Ascending aorta (tissue), 2 donors: ENCODE measurements around the gene TRIM34. TPM values are rescaled to one million over a fixed set of nuclear protein-coding genes. Genes with fewer than 3 reads are reported as not detected.
A peak's percentile ranks its signal among the peaks of the same experiment; 100 is the strongest.
"Not testable (repeated sequence)": the region's sequence is repeated elsewhere in the genome, so short reads cannot be mapped to it uniquely, and the experiment has no call there.

Source experiments
- DNase-seq, 2 donors: peaks; one replicate each; pipeline ENCODE4 v3.0.0-alpha.2; 2019; ENCODE audit warnings: low spot score in 2 of 2
- H3K27ac ChIP-seq, 2 donors: fragments of 200-600 bp; sonication (generic); one replicate each; pipeline ENCODE4 v1.5.1; 2016 to 2017; ENCODE audit warnings: mild to moderate bottlenecking in 1 of 2
- H3K27me3 ChIP-seq: fragments of 200-600 bp; sonication (generic); one replicate; pipeline ENCODE4 v1.5.1; 2017
- H3K36me3 ChIP-seq, 2 donors: fragments of 200-600 bp; sonication (generic); one replicate each; pipeline ENCODE4 v1.5.1; 2016
- H3K4me1 ChIP-seq, 2 donors: fragments of 200-600 bp; sonication (generic); one replicate each; pipeline ENCODE4 v1.5.1; 2016 to 2017; ENCODE audit warnings: mild to moderate bottlenecking in 1 of 2
- H3K4me3 ChIP-seq, 2 donors: fragments of 200-600 bp; sonication (generic); one replicate each; pipeline ENCODE4 v1.5.1; 2016 to 2017; ENCODE audit warnings: mild to moderate bottlenecking in 1 of 2
- H3K9me3 ChIP-seq, 2 donors: fragments of 200-600 bp; sonication (generic); one replicate each; pipeline ENCODE4 v1.5.1; 2016
- CTCF ChIP-seq, 3 experiments: fragments of 200-600 bp in 2 of 3; fragments of 450-650 bp in 1 of 3; sonication (generic) in 2 of 3; IDR thresholded peaks; one replicate each; pipeline ENCODE4 v1.5.1; 2016 to 2019; ENCODE audit warnings: antibody characterized with exemption in 3 of 3, mild to moderate bottlenecking in 1 of 3, moderate library complexity in 1 of 3
- intact Hi-C: fragments of 100-400 bp; cut with DNase I; formaldehyde crosslinking; loops from one replicate; pipeline ENCODE4 v1.15.1; 2023
- total RNA-seq: library from RNA; depleted of rRNA; stranded (reverse); fragments of >200 nt; gene quantifications from one replicate; pipeline ENCODE4 v1.1.0, GENCODE V29; 2016

Gene TRIM34
- total RNA-seq, 1 donor from 2014 or later: not detected

GRCh38 chr11:5686426-5686825 is 61.6 kb downstream of the TRIM34 start:
- DNase-seq: no peak
- intact Hi-C loops: loop anchor here (5.0 to 10.0 kb wide), 4 partner anchors 121 to 1079 kb away; partner anchors contain the start of genes CAVIN3, CNGA4, OR52N2 and TRIM68
- Histone ChIP-seq H3K27ac (no peak overlapping the region), H3K4me1 (peaks cover 3 to 12% of the 10 kb centered on the region in 2 donors), H3K9me3 (no peaks in the 10 kb centered on the region), H3K36me3 (no peaks in the 10 kb centered on the region), H3K27me3 (no peaks in the 10 kb centered on the region), H3K4me3 (no peak overlapping the region)
- TF ChIP-seq CTCF (IDR thresholded peaks at IDR 0.05): no peak

GRCh38 chr11:5688482-5688881 is 63.7 kb downstream of the TRIM34 start:
- Histone ChIP-seq H3K4me3 (no peak overlapping the region), H3K4me1 (peaks cover 3 to 17% of the 10 kb centered on the region in 2 donors), H3K27me3 (no peaks in the 10 kb centered on the region), H3K27ac (peak overlapping the region; percentile 82 to 87), H3K9me3 (no peaks in the 10 kb centered on the region), H3K36me3 (no peaks in the 10 kb centered on the region)
- intact Hi-C loops: loop anchor here (5.0 to 10.0 kb wide), 4 partner anchors 119 to 1081 kb away; partner anchors contain the start of genes CAVIN3, CNGA4, OR52N2 and TRIM68
- no peak for DNase-seq
- TF ChIP-seq CTCF (IDR thresholded peaks at IDR 0.05): no peak

- peak; percentile 16 to 69 for DNase-seq
- TF ChIP-seq CTCF (IDR thresholded peaks at IDR 0.05): no peak
- Histone ChIP-seq H3K27ac (peak within 1 kb of the TSS; percentile 82 to 87), H3K4me1 (peaks cover 3 to 20% of the 10 kb centered on the region in 2 donors), H3K9me3 (no peaks in the 10 kb centered on the region), H3K27me3 (no peaks in the 10 kb centered on the region), H3K36me3 (no peaks in the 10 kb centered on the region), H3K4me3 (peak within 1 kb of the TSS; percentile 48 to 63)
- intact Hi-C loops: loop anchor here (5.0 to 10.0 kb wide), 4 partner anchors 118 to 1082 kb away; partner anchors contain the start of genes CAVIN3, CNGA4, OR52N2 and TRIM68
These were observed 64.8 kb downstream of the TRIM34 start, which contains the start of gene TRIM22 for GRCh38 chr11:5689551-5689983. TRIM22 (plus strand) TSS chr11:5689790; CDS start chr11:5696233, 6,443 bp downstream.

- Histone ChIP-seq H3K27me3 (no peaks in the 10 kb centered on the region), H3K4me1 (peaks cover 3 to 20% of the 10 kb centered on the region in 2 donors), H3K9me3 (no peaks in the 10 kb centered on the region), H3K27ac (peak overlapping the region; percentile 82 to 87), H3K36me3 (no peaks in the 10 kb centered on the region), H3K4me3 (peak overlapping the region; percentile 48 to 63)
- no peak for DNase-seq
- TF ChIP-seq CTCF (IDR thresholded peaks at IDR 0.05): no peak
- intact Hi-C loops: loop anchor here (10.0 kb wide), 2 partner anchors 995 to 1825 kb away; partner anchors contain the start of genes MRPL17 and PPFIBP2
These were observed 65.4 kb downstream of the TRIM34 start for GRCh38 chr11:5690216-5690615.

- Histone ChIP-seq H3K27ac (peak overlapping the region; percentile 82 to 87), H3K36me3 (no peaks in the 10 kb centered on the region), H3K4me3 (peak overlapping the region; percentile 48 to 63), H3K9me3 (no peaks in the 10 kb centered on the region), H3K27me3 (no peaks in the 10 kb centered on the region), H3K4me1 (peaks cover 0 to 17% of the 10 kb centered on the region in 2 donors)
- no peak for DNase-seq
- no peak for TF ChIP-seq CTCF (IDR thresholded peaks at IDR 0.05)
- intact Hi-C loops: loop anchor here (10.0 kb wide), 2 partner anchors 994 to 1824 kb away; partner anchors contain the start of genes MRPL17 and PPFIBP2
These were observed 65.9 kb downstream of the TRIM34 start for GRCh38 chr11:5690736-5691135.

- not testable (repeated sequence) for H3K27me3 ChIP-seq, H3K9me3 ChIP-seq, H3K36me3 ChIP-seq, DNase-seq
- peaks cover 0 to 17% of the 10 kb centered on the region in 2 donors for H3K4me1 ChIP-seq
- H3K4me3 ChIP-seq: peak overlapping the region; percentile 48 to 63
- intact Hi-C loops: loop anchor here (10.0 kb wide), 2 partner anchors 993 to 1823 kb away; partner anchors contain the start of genes MRPL17 and PPFIBP2
- peak overlapping the region; percentile 82 to 87 for H3K27ac ChIP-seq
These were observed 66.6 kb downstream of the TRIM34 start for GRCh38 chr11:5691238-5691963.
